ENCODE data around the gene COL5A1.

COL5A1 gene

DNA sequence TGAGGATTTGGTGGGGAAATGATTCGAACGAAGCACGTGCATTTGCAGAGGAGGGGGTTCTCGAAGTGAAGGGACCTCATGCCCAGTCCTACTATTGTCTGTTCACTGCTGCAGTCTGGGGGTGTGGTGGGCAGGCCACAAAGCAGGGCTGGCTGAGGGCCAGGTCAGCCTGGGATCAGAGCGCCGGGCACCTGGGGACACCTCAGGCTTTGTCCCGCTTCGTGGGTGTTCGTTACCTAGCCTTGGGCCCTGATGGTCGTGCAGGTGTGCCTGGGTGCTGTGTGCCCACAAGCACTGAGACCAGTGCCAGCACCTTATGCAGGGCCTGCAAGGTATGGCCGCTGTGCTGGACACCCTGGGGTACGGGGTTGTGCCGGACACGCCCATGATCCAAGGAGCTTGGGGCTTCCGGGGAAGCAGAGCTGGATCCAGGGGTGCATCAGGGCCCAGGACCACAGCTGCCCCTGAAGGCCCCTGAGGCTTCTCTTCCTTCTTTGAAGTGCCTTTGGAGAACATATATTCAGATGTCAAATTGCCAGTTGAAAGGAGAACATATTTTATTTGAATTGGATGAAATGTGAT lies 80.6 kb downstream of the COL5A1 start:
- no peaks in the 10 kb centered on the region for H3K27me3 ChIP-seq
- no peak for TF ChIP-seq CTCF (IDR thresholded peaks at IDR 0.05)
- H3K27ac ChIP-seq: no peak overlapping the region
- intact Hi-C loops (cut with DNase I; ENCODE audit: low total_unique reads): no loop called here
- H3K36me3 ChIP-seq: peaks cover under 1 to 33% (median 6%) of the 10 kb centered on the region in 3 donors
- H3K4me1 ChIP-seq: peaks cover 0 to 12% (median 4%) of the 10 kb centered on the region in 4 donors
- no peaks in the 10 kb centered on the region for H3K9me3 ChIP-seq
- H3K4me3 ChIP-seq: no peak overlapping the region
- DNase-seq: no peak

DNA sequence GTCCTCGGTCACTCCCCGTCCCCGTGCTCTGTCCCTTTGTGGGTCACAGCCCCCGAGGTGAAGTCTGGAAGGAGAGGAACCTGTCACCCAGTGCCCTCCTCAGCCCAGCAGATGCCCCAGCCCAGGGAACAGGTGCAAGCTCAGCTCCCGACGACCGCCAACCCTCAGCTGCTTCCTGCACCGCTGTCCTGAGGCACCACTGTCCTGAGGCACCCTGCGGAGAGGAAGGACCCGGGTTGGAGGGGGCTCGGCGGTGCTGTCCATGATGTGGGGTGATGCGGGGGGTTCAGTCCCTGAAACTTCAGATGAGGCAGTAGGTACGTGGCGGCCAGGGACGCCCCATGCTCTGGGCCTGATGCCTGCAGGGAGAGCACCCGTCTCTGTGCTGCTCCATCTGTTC lies 81.4 kb downstream of the COL5A1 start:
- peaks cover 0 to 6% (median 2%) of the 10 kb centered on the region in 4 donors for H3K4me1 ChIP-seq
- peaks cover 8 to 41% (median 14%) of the 10 kb centered on the region in 3 donors for H3K36me3 ChIP-seq
- no peak overlapping the region for H3K4me3 ChIP-seq
- intact Hi-C loops (cut with DNase I; ENCODE audit: low total_unique reads): no loop called here
- TF ChIP-seq CTCF (IDR thresholded peaks at IDR 0.05): no peak
- H3K9me3 ChIP-seq: no peaks in the 10 kb centered on the region
- no peak for DNase-seq
- H3K27ac ChIP-seq: no peak overlapping the region
- no peaks in the 10 kb centered on the region for H3K27me3 ChIP-seq

GRCh38 chr9:134723491-134724190 lies 82.0 kb downstream of the COL5A1 start:
- Histone ChIP-seq H3K27me3 (no peaks in the 10 kb centered on the region), H3K4me3 (no peak overlapping the region), H3K27ac (no peak overlapping the region), H3K36me3 (peaks cover 12 to 41% (median 21%) of the 10 kb centered on the region in 3 donors), H3K4me1 (peaks cover 0 to 6% (median 0%) of the 10 kb centered on the region in 4 donors), H3K9me3 (no peaks in the 10 kb centered on the region)
- no peak for TF ChIP-seq CTCF (IDR thresholded peaks at IDR 0.05)
- DNase-seq: no peak
- intact Hi-C loops (cut with DNase I; ENCODE audit: low total_unique reads): no loop called here

DNA sequence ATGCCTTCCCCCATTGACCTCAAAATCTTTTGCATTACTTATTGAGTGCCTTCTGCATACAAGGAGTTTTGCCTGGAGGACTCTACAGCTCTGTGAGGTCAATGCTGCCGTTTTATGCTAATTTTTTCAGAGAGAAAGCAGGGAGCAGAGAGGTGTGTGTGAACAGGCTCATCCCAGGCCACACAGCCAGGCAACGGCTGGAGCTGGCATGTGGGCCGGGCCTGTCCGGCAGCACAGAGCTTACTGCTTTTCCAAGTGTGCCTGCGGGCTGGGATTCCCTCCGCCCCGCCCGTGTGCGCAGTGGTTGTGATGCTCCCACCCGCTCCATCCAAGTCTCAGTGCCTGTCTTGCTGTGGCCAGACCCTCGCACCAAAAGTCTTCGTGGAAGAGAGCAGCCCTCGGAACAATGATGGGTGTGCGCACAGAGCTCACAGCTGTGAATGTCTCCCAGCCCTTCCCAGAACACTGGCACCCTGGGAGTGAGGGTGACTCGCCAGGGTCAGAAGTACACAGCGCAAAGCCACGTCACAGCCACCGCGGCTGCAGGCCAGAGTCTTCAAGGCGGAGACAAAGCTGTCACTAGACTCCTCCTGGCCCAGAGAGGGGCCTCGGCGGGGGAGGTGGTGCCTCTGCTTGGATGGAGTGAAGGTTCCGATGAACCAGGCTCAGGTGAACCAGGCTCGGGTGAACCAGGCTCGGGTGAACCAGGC lies 82.8 kb downstream of the COL5A1 start:
- no peak for TF ChIP-seq CTCF (IDR thresholded peaks at IDR 0.05)
- no peak for DNase-seq
- Histone ChIP-seq H3K27me3 (no peaks in the 10 kb centered on the region), H3K4me1 (peaks cover 0 to 6% (median 0%) of the 10 kb centered on the region in 4 donors), H3K9me3 (no peaks in the 10 kb centered on the region), H3K36me3 (peaks cover 12 to 37% (median 25%) of the 10 kb centered on the region in 3 donors), H3K27ac (no peak overlapping the region), H3K4me3 (no peak overlapping the region)
- intact Hi-C loops (cut with DNase I; ENCODE audit: low total_unique reads): no loop called here

- no peak for TF ChIP-seq CTCF (IDR thresholded peaks at IDR 0.05)
- no peak overlapping the region for H3K27ac ChIP-seq
- H3K4me3 ChIP-seq: no peak overlapping the region
- H3K27me3 ChIP-seq: no peaks in the 10 kb centered on the region
- intact Hi-C loops (cut with DNase I; ENCODE audit: low total_unique reads): no loop called here
- peaks cover 12 to 39% (median 25%) of the 10 kb centered on the region in 3 donors for H3K36me3 ChIP-seq
- H3K9me3 ChIP-seq: no peaks in the 10 kb centered on the region
- no peak for DNase-seq
- peaks cover 0 to 6% (median 0%) of the 10 kb centered on the region in 4 donors for H3K4me1 ChIP-seq
These were observed 83.5 kb downstream of the COL5A1 start for GRCh38 chr9:134724912-134725604.

All from tibial artery (tissue), 4 donors.